Measurements from ENCODE around the gene SYCP2. TPM values are rescaled to one million over a fixed set of nuclear protein-coding genes. Genes with fewer than 3 reads are reported as not detected.
A peak's percentile ranks its signal among the peaks of the same experiment; 100 is the strongest.

Gene SYCP2
- total and polyA plus RNA-seq, 2 donors (not counting 1 experiment from before 2014, with no cell fraction given), result 0.77 to 1.2 TPM

DNA sequence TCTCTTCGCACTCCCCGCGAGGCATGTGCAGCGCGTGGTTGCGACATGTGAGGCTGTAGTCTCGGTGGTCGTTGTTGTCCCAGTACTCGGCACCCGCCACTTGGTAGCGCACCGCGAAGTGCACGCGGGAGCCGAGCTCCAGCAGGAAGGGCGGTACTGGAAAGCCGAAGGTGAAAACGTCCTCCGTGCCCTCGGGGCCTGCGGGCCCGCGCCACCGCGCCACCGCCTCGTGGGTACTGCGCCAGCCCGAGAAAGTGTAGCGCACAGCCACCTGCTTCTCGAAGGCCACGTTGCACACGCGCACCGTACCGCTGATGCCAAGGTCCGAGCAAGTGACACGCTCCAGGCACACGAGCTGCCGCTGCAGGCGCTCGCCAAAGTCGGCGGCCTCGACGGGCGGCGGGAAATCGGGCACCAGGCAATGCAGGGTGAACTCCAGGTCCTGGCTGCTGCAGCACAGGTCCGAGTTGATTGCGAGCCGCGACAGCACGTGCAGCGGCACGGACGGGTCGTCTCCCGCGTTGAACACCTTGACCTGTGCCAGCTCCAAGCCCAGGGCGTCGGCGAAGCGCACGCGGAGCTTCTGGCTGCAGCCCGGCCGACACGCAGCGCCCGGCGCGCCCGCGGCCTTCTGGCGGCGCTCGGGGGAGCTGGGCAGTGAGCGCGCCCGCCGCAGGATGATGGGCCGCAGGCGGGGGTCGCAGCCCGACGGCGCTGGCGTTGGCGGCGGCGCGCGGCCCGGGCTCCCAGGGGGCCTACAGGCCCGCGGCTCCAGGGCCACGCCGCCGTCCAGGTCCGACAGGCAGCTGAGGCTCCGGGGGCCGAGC lies 5.8 kb upstream of the SYCP2 start:
- H3K9ac ChIP-seq (ENCODE audit: insufficient read depth, low read length), result peak overlapping the region; percentile 57
- no peaks in the 10 kb centered on the region for H4K20me1 ChIP-seq (ENCODE audit: control insufficient read depth, extremely low read depth, insufficient read depth, low read length)
- DNase-seq (ENCODE audit: low read depth in 2 of 2), result peak; percentile 12 to 20
- peaks cover 2% of the 10 kb centered on the region for H3K36me3 ChIP-seq (ENCODE audit: control insufficient read depth, insufficient read depth, low read length)
- H3K9me3 ChIP-seq (ENCODE audit: control insufficient read depth, insufficient read depth, low read depth, low read length), result no peaks in the 10 kb centered on the region
- peak overlapping the region; percentile 37 for H2AFZ ChIP-seq (ENCODE audit: low read length)
- peak overlapping the region; percentile 79 for H3K27ac ChIP-seq (ENCODE audit: insufficient read depth, low read length)
- H3K79me2 ChIP-seq (ENCODE audit: control insufficient read depth, insufficient read depth, low read length), result peaks cover 5% of the 10 kb centered on the region
- TF ChIP-seq, protein P1, sequence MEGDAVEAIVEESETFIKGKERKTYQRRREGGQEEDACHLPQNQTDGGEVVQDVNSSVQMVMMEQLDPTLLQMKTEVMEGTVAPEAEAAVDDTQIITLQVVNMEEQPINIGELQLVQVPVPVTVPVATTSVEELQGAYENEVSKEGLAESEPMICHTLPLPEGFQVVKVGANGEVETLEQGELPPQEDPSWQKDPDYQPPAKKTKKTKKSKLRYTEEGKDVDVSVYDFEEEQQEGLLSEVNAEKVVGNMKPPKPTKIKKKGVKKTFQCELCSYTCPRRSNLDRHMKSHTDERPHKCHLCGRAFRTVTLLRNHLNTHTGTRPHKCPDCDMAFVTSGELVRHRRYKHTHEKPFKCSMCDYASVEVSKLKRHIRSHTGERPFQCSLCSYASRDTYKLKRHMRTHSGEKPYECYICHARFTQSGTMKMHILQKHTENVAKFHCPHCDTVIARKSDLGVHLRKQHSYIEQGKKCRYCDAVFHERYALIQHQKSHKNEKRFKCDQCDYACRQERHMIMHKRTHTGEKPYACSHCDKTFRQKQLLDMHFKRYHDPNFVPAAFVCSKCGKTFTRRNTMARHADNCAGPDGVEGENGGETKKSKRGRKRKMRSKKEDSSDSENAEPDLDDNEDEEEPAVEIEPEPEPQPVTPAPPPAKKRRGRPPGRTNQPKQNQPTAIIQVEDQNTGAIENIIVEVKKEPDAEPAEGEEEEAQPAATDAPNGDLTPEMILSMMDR (conservative IDR thresholded peaks at IDR 0.05 in 1 of 2, IDR thresholded peaks at IDR 0.05 in 1 of 2; ENCODE audit: low read depth in 1 of 2, low read length in 2 of 2), result no peak
- no peak for TF ChIP-seq EZH2 (IDR thresholded peaks at IDR 0.05; ENCODE audit: low read length, missing control alignments)
- peak overlapping the region; percentile 64 for H3K4me2 ChIP-seq (ENCODE audit: extremely low read depth, insufficient read depth, low read length)
- H3K27me3 ChIP-seq (ENCODE audit: control insufficient read depth, insufficient read depth, low read length), result no peaks in the 10 kb centered on the region
- peaks cover 7% of the 10 kb centered on the region for H3K4me1 ChIP-seq (ENCODE audit: control insufficient read depth, extremely low read depth, insufficient read depth, low read length)
- peak overlapping the region; percentile 56 to 67 (median 62) for H3K4me3 ChIP-seq (replicated peaks in 1 of 4; ENCODE audit: control extremely low read depth in 1 of 4, insufficient read depth in 1 of 4, low read depth in 3 of 4, low read length in 4 of 4)

DNA sequence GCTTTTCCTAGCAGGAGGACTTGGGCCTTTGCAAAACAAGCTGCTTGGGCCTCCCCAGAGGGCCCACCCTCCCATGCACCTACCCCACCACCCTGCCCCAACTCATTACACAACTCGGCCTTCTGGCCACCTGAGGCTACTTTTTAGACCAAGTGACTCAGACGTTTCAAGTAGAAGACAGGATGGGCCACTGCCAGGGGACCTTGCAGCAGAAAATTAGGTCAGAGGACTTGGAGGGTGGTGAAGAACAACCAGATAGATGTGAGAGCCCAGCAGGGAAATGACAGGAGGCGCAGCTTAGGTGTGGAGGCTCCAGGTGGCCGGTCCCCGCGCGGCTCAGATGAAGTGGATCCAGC lies 5.2 kb upstream of the SYCP2 start:
- no peak overlapping the region for H3K4me2 ChIP-seq (ENCODE audit: extremely low read depth, insufficient read depth, low read length)
- TF ChIP-seq, protein P1 (conservative IDR thresholded peaks at IDR 0.05 in 1 of 2, IDR thresholded peaks at IDR 0.05 in 1 of 2; ENCODE audit: low read depth in 1 of 2, low read length in 2 of 2), result no peak
- no peak for TF ChIP-seq EZH2 (IDR thresholded peaks at IDR 0.05; ENCODE audit: low read length, missing control alignments)
- H3K27me3 ChIP-seq (ENCODE audit: control insufficient read depth, insufficient read depth, low read length), result no peaks in the 10 kb centered on the region
- H3K4me1 ChIP-seq (ENCODE audit: control insufficient read depth, extremely low read depth, insufficient read depth, low read length), result peaks cover 7% of the 10 kb centered on the region
- no peaks in the 10 kb centered on the region for H3K9me3 ChIP-seq (ENCODE audit: control insufficient read depth, insufficient read depth, low read depth, low read length)
- H4K20me1 ChIP-seq (ENCODE audit: control insufficient read depth, extremely low read depth, insufficient read depth, low read length), result no peaks in the 10 kb centered on the region
- peaks cover 5% of the 10 kb centered on the region for H3K79me2 ChIP-seq (ENCODE audit: control insufficient read depth, insufficient read depth, low read length)
- H3K4me3 ChIP-seq (replicated peaks in 1 of 4; ENCODE audit: control extremely low read depth in 1 of 4, insufficient read depth in 1 of 4, low read depth in 3 of 4, low read length in 4 of 4), result peak overlapping the region in 1 of 4 experiments; percentile 67
- H3K9ac ChIP-seq (ENCODE audit: insufficient read depth, low read length), result no peak overlapping the region
- H3K36me3 ChIP-seq (ENCODE audit: control insufficient read depth, insufficient read depth, low read length), result peaks cover 2% of the 10 kb centered on the region
- H2AFZ ChIP-seq (ENCODE audit: low read length), result no peak overlapping the region
- no peak overlapping the region for H3K27ac ChIP-seq (ENCODE audit: insufficient read depth, low read length)
- no peak for DNase-seq (ENCODE audit: low read depth in 2 of 2)

DNA sequence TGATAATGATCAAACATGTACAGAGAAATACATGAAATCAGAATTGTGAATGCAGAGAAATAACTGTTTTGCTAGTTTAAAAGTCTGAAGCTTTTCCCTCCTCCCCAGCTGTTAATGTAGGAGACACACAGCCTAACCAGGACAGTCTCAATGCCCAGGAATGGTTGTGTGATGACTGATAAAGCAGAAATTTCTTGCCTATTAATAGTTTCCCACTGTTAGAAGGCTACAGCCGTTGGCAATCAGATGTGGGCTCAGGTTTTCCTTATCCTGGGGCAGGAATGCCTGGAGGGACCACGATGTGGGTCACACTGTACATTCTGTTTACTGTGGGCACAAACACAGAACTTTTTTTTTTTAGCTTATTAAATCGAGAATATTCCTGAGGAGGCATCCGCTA lies 4.8 kb upstream of the SYCP2 start:
- Histone ChIP-seq H3K36me3 (ENCODE audit: control insufficient read depth, insufficient read depth, low read length) (peaks cover 2% of the 10 kb centered on the region), H3K4me1 (ENCODE audit: control insufficient read depth, extremely low read depth, insufficient read depth, low read length) (peaks cover 7% of the 10 kb centered on the region), H2AFZ (ENCODE audit: low read length) (no peak overlapping the region), H3K9ac (ENCODE audit: insufficient read depth, low read length) (no peak overlapping the region), H3K79me2 (ENCODE audit: control insufficient read depth, insufficient read depth, low read length) (peaks cover 5% of the 10 kb centered on the region), H3K27me3 (ENCODE audit: control insufficient read depth, insufficient read depth, low read length) (no peaks in the 10 kb centered on the region), H3K9me3 (ENCODE audit: control insufficient read depth, insufficient read depth, low read depth, low read length) (no peaks in the 10 kb centered on the region), H3K27ac (ENCODE audit: insufficient read depth, low read length) (no peak overlapping the region), H3K4me3 (replicated peaks in 1 of 4; ENCODE audit: control extremely low read depth in 1 of 4, insufficient read depth in 1 of 4, low read depth in 3 of 4, low read length in 4 of 4) (peak overlapping the region in 1 of 4 experiments; percentile 67), H3K4me2 (ENCODE audit: extremely low read depth, insufficient read depth, low read length) (no peak overlapping the region), H4K20me1 (ENCODE audit: control insufficient read depth, extremely low read depth, insufficient read depth, low read length) (no peaks in the 10 kb centered on the region)
- DNase-seq (ENCODE audit: low read depth in 2 of 2), result peak; percentile 16 to 50
- TF ChIP-seq, protein P1 (conservative IDR thresholded peaks at IDR 0.05 in 1 of 2, IDR thresholded peaks at IDR 0.05 in 1 of 2; ENCODE audit: low read depth in 1 of 2, low read length in 2 of 2), result no peak
- TF ChIP-seq EZH2 (IDR thresholded peaks at IDR 0.05; ENCODE audit: low read length, missing control alignments), result no peak

Measured in fibroblast of lung (primary cell).